HG02885 (cell line): ENCODE results near the gene ENPP7.

Source experiments
- ATAC-seq: cut with Tn5 transposase; IDR thresholded peaks from one replicate; pipeline ENCODE4 v1.9.1; 2021; ENCODE audit warnings: mild to moderate bottlenecking; ENCODE audit not compliant: unreplicated experiment, poor library complexity

The ENPP7 gene

GRCh38 chr17:79788455-79788854 is 57.7 kb downstream of the ENPP7 start:
- ATAC-seq: no peak

GRCh38 chr17:79788989-79789942 is 58.5 kb downstream of the ENPP7 start:
- ATAC-seq: no peak

GRCh38 chr17:79789943-79790804 is 59.4 kb downstream of the ENPP7 start:
- ATAC-seq: no peak

- ATAC-seq: no peak
Measured at GRCh38 chr17:79790805-79791734, 60.3 kb downstream of the ENPP7 start.

GRCh38 chr17:79791735-79792161 is 61.0 kb downstream of the ENPP7 start:
- no peak for ATAC-seq
